ENCODE data around the gene VGLL3.

DNA sequence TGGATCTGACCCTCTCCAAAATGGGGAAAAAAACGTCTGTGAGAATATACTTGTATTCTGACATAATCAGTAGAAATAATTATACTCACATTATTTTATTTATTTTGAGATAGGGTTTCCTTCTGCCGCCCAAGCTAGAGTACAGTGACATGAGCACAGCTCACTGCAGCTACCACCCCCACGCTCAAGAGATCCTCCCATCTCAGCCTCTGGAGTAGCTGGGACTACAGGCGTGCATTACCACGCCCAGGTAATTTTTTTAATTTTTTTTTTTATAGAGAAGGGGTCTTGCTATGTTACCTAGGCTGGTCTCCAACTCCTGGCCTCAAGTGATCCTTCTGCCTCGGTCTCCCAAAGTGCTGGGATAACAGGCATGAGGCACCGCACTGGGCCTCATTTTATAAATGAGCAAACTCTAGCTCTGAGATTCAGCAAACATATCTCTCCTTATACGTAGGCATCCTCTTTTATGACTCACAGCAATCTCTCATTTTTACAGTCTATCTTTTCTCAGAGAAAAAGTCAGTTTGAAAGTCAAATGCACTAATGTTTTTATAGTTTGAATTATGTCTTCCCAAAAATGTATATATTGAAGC is 989 bp upstream of the VGLL3 start:
- TF ChIP-seq BHLHE40 (IDR thresholded peaks at IDR 0.05; ENCODE audit: low read depth, low read length) (no peak), POLR2A (IDR thresholded peaks at IDR 0.05; ENCODE audit: low read depth, low read length) (peak; percentile 40; the same call in 1 of the 2 replicates), MAFK (IDR thresholded peaks at IDR 0.05; ENCODE audit: low read depth, low read length) (no peak), RFX5 (IDR thresholded peaks at IDR 0.05; ENCODE audit: low read depth, low read length) (no peak), SMC3 (IDR thresholded peaks at IDR 0.05; ENCODE audit: low read depth, low read length) (no peak), RAD21 (IDR thresholded peaks at IDR 0.05; ENCODE audit: low read length) (no peak), FOS (IDR thresholded peaks at IDR 0.05; ENCODE audit: low read depth, low read length) (peak; percentile 41)
- TF ChIP-seq, protein P1, sequence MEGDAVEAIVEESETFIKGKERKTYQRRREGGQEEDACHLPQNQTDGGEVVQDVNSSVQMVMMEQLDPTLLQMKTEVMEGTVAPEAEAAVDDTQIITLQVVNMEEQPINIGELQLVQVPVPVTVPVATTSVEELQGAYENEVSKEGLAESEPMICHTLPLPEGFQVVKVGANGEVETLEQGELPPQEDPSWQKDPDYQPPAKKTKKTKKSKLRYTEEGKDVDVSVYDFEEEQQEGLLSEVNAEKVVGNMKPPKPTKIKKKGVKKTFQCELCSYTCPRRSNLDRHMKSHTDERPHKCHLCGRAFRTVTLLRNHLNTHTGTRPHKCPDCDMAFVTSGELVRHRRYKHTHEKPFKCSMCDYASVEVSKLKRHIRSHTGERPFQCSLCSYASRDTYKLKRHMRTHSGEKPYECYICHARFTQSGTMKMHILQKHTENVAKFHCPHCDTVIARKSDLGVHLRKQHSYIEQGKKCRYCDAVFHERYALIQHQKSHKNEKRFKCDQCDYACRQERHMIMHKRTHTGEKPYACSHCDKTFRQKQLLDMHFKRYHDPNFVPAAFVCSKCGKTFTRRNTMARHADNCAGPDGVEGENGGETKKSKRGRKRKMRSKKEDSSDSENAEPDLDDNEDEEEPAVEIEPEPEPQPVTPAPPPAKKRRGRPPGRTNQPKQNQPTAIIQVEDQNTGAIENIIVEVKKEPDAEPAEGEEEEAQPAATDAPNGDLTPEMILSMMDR (conservative IDR thresholded peaks at IDR 0.05; ENCODE audit: low read depth, low read length): no peak
- TF ChIP-seq, protein P2, sequence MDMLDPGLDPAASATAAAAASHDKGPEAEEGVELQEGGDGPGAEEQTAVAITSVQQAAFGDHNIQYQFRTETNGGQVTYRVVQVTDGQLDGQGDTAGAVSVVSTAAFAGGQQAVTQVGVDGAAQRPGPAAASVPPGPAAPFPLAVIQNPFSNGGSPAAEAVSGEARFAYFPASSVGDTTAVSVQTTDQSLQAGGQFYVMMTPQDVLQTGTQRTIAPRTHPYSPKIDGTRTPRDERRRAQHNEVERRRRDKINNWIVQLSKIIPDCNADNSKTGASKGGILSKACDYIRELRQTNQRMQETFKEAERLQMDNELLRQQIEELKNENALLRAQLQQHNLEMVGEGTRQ (IDR thresholded peaks at IDR 0.05; ENCODE audit: low read depth, low read length): no peak
